Panc1 (cell line): ENCODE measurements around the gene RP2. TPM values are rescaled to one million over a fixed set of nuclear protein-coding genes. Genes with fewer than 3 reads are reported as not detected.

Experiments used
- ATAC-seq: fragments of 200-7000 bp; cut with Tn5 transposase; 2 replicates; pipeline ENCODE4 v1.9.1; 2020; ENCODE audit warnings: mild to moderate bottlenecking, moderate library complexity
- BruUV-seq: library from RNA; stranded (reverse); fragments of 400-500 nt; replicated peaks from 2 replicates; lab custom pipeline; 2021; lab: Mats Ljungman, UMichigan
- CTCF ChIA-PET: fragments of 300-600 bp; sonication (Branson Sonifier 250); formaldehyde crosslinking; loops from one replicate; lab custom pipeline; 2022; ENCODE audit warnings: antibody characterized with exemption; lab: Charles Lee
- POLR2A ChIA-PET: fragments of 300-600 bp; sonication (Branson Sonifier 250); formaldehyde crosslinking; loops from one replicate; lab custom pipeline; 2022; ENCODE audit warnings: antibody characterized with exemption; lab: Charles Lee
- DNase-seq: peaks from one replicate; pipeline ENCODE4 v3.0.0-alpha.2; 2010; ENCODE audit warnings: low read depth, low spot score
- H3K27ac ChIP-seq: 2 replicates; pipeline ENCODE4 v1.5.1; 2011; ENCODE audit warnings: mild to moderate bottlenecking, low read length, inconsistent platforms
- H3K27me3 ChIP-seq: fragments of 200-500 bp; sonication (Bioruptor generic); 2 replicates; pipeline ENCODE4 v1.6.0; 2014; ENCODE audit warnings: low read length, inconsistent platforms; ENCODE audit not compliant: control insufficient read depth, insufficient read depth
- H3K36me3 ChIP-seq: fragments of 200-500 bp; sonication (Bioruptor generic); 2 replicates; pipeline ENCODE4 v1.5.1; 2014; ENCODE audit warnings: inconsistent platforms, mild to moderate bottlenecking, low read length, moderate library complexity; ENCODE audit not compliant: control insufficient read depth, insufficient read depth
- H3K4me1 ChIP-seq: 2 replicates; pipeline ENCODE4 v1.5.1; 2011; ENCODE audit warnings: inconsistent platforms, mild to moderate bottlenecking, low read length, moderate library complexity; ENCODE audit not compliant: control insufficient read depth, insufficient read depth
- H3K4me3 ChIP-seq, 2 experiments: 2 replicates each; pipeline ENCODE4 v1.5.1; 2011 to 2012; ENCODE audit warnings: low read depth in 2 of 2, low read length in 2 of 2, mild to moderate bottlenecking in 2 of 2, inconsistent platforms in 1 of 2, moderate library complexity in 1 of 2
- H3K9me3 ChIP-seq: fragments of 200-500 bp; sonication (Bioruptor generic); 2 replicates; pipeline ENCODE4 v1.5.1; 2014; ENCODE audit warnings: low read depth, mild to moderate bottlenecking, inconsistent platforms, low read length, moderate library complexity; ENCODE audit not compliant: control insufficient read depth, insufficient read depth
- CTCF ChIP-seq: fragments of 450-650 bp; IDR thresholded peaks from 2 replicates; pipeline ENCODE4 v1.5.1; 2017; ENCODE audit warnings: mild to moderate bottlenecking
- POLR2AphosphoS5 ChIP-seq: IDR thresholded peaks from 2 replicates; pipeline ENCODE4 v1.6.1; 2012; ENCODE audit warnings: mild to moderate bottlenecking, low read depth, low read length, moderate library complexity
- REST ChIP-seq, 2 experiments: IDR thresholded peaks; 2 replicates each; pipeline ENCODE4 v1.6.1; 2011 to 2012; ENCODE audit warnings: low read depth in 2 of 2, control low read depth in 1 of 2, low read length in 1 of 2, mild to moderate bottlenecking in 1 of 2, moderate library complexity in 1 of 2; ENCODE audit not compliant: insufficient read depth in 1 of 2
- SIN3A ChIP-seq: IDR thresholded peaks from 2 replicates; pipeline ENCODE4 v1.6.1; 2012; ENCODE audit warnings: low read depth, mild to moderate bottlenecking, low read length, moderate library complexity, borderline replicate concordance; ENCODE audit not compliant: insufficient read depth
- TCF7L2 ChIP-seq: IDR thresholded peaks from 2 replicates; pipeline ENCODE4 v1.6.1; 2011; ENCODE audit warnings: mild to moderate bottlenecking, low read depth, low read length, inconsistent platforms
- in situ Hi-C: cut with HindIII; loops from 2 replicates; pipeline ENCODE4 v1.10.0; 2016; ENCODE audit warnings: low sequenced_read_pairs, low pct_unique_long_range_greater_than_20kb
- intact Hi-C: fragments of 100-400 bp; cut with micrococcal nuclease; formaldehyde crosslinking; loops from one replicate; pipeline ENCODE4 v1.10.0; 2022; ENCODE audit not compliant: unreplicated experiment
- total RNA-seq: library from RNA; stranded (reverse); gene quantifications from one replicate; pipeline ENCODE4 v1.2.1, GENCODE V29; 2021; ENCODE audit not compliant: unreplicated experiment

Gene RP2
- total RNA-seq, 1 experiment from 2014 or later = 17.3 TPM

- no peaks in the 10 kb centered on the region; the same call in 1 of the 2 replicates for H3K36me3 ChIP-seq
- ATAC-seq (no peak), DNase-seq (no peak)
- intact Hi-C loops (no loop called here), in situ Hi-C loops (no loop called here)
- H3K27ac ChIP-seq = no peak overlapping the region
- no peak for TF ChIP-seq TCF7L2
- no peak for TF ChIP-seq POLR2AphosphoS5
- TF ChIP-seq REST (IDR thresholded peaks at IDR 0.05; ENCODE audit: insufficient read depth in 1 of 2, low read depth in 2 of 2, low read length in 1 of 2) = no peak
- no peak for TF ChIP-seq SIN3A
- no peak for TF ChIP-seq CTCF
- H3K9me3 ChIP-seq = no peaks in the 10 kb centered on the region
- H3K4me3 ChIP-seq = no peak overlapping the region
- no peaks in the 10 kb centered on the region for H3K27me3 ChIP-seq
- POLR2A ChIA-PET = no interaction called here
- H3K4me1 ChIP-seq = peaks cover 8% of the 10 kb centered on the region
- CTCF ChIA-PET = no interaction called here
- no TSS peak for BruUV-seq
Observed at GRCh38 chrX:46841346-46841745, 4.5 kb downstream of the RP2 start.

GRCh38 chrX:46844913-46845312, 8.1 kb downstream of the RP2 start:
- TF ChIP-seq TCF7L2 (no peak), CTCF (no peak), REST (IDR thresholded peaks at IDR 0.05; ENCODE audit: insufficient read depth in 1 of 2, low read depth in 2 of 2, low read length in 1 of 2) (no peak), POLR2AphosphoS5 (no peak), SIN3A (no peak)
- in situ Hi-C loops (no loop called here), intact Hi-C loops (no loop called here)
- ATAC-seq (no peak), DNase-seq (no peak)
- H3K4me1 ChIP-seq = no peaks in the 10 kb centered on the region
- H3K27me3 ChIP-seq = no peaks in the 10 kb centered on the region
- H3K9me3 ChIP-seq = no peaks in the 10 kb centered on the region
- no TSS peak for BruUV-seq
- ChIA-PET CTCF (no interaction called here), POLR2A (interaction anchor here (0.6 kb wide), 1 partner anchor 310 kb away, joined by 23 read pairs; no protein-coding TSS in a partner anchor)
- no peak overlapping the region for H3K4me3 ChIP-seq
- no peaks in the 10 kb centered on the region for H3K36me3 ChIP-seq
- no peak overlapping the region for H3K27ac ChIP-seq
